LNCaP clone FGC (cell line): ENCODE data around the gene BMPR1B.

Experiments
- DNase-seq: peaks from one replicate; pipeline ENCODE4 v3.0.0-alpha.2; 2011; ENCODE audit warnings: low read depth
- H3K4me3 ChIP-seq: 2 replicates; pipeline ENCODE4 v1.5.1; 2011; ENCODE audit warnings: mild to moderate bottlenecking, low read depth, low read length, control low read depth
- CTCF ChIP-seq: IDR thresholded peaks from 2 replicates; pipeline ENCODE4 v1.5.1; 2012; ENCODE audit warnings: mild to moderate bottlenecking; ENCODE audit not compliant: control insufficient read depth, insufficient read depth; ENCODE audit errors: extremely low read depth

BMPR1B gene

GRCh38 chr4:94757192-94758140 lies at the start of gene BMPR1B:
BMPR1B (plus strand) TSS chr4:94757955; CDS start chr4:95104425, 346,470 bp downstream.
- DNase-seq, result peak; percentile 70
- TF ChIP-seq CTCF, result no peak; the same call in 1 of the 2 replicates
- H3K4me3 ChIP-seq, result peak within 1 kb of the TSS; percentile 70

DNA sequence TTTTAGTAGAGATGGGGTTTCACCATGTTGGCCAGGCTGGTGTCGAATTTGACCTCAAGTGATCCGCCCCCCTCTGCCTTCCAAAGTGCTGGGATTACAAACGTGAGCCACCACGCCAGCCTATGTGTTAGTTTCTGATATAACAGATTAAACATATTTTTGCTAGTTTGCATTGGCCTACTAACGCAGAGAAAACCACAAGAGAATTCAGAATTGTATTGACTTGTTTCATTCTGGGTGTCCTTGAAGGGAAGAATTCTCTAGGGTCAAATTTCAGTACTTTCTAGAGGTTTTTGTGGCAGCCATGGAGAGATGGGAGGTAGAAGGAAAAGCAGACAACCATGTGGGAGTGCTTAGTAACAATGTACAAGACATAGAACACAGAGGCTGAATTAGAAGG lies 46.1 kb upstream of the BMPR1B start:
- DNase-seq, result no peak
- no peak for TF ChIP-seq CTCF
- no peak overlapping the region for H3K4me3 ChIP-seq

GRCh38 chr4:94714365-94715160 lies 43.2 kb upstream of the BMPR1B start:
- no peak for TF ChIP-seq CTCF
- DNase-seq, result no peak
- no peak overlapping the region for H3K4me3 ChIP-seq

- no peak for TF ChIP-seq CTCF
- DNase-seq, result no peak
- H3K4me3 ChIP-seq, result no peak overlapping the region
Measured at GRCh38 chr4:94715726-94716125, 42.0 kb upstream of the BMPR1B start.

GRCh38 chr4:94721310-94721709 lies 36.4 kb upstream of the BMPR1B start:
- DNase-seq, result no peak
- H3K4me3 ChIP-seq, result no peak overlapping the region
- no peak for TF ChIP-seq CTCF

DNA sequence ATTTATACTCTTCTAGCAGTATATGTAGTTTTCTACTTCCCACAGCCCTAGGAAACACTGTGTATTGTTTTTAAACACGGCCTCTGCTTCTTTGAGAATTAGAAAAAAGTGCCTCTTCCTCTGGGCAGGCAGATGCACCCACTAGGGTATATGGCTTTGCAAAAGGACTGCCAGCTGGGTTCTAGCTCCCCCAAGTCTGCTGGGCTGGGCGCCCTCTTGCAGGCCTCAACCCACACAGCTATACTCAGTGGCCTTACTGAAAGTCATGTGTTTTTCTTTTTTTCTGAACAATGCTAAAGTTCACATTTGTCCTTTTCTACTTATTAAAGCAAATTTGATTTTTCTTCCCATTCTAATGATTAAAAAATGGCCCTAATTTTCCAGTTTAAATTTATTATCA lies 35.5 kb upstream of the BMPR1B start:
- TF ChIP-seq CTCF, result no peak
- no peak overlapping the region for H3K4me3 ChIP-seq

More for the DNA sequence above, 35.5 kb upstream of the BMPR1B start:
- no peak for DNase-seq
